HEK293 (cell line): Measurements from ENCODE around the gene PSME4.

Experiments used
- CTCF ChIA-PET: fragments of 350-600 bp; formaldehyde crosslinking; extraction: SDS; loops from one replicate; lab custom pipeline; 2021; ENCODE audit warnings: antibody characterized with exemption; lab: Yijun Ruan, JAX
- POLR2A ChIA-PET: fragments of 300-600 bp; formaldehyde crosslinking; extraction: SDS; loops from one replicate; lab custom pipeline; 2020; ENCODE audit warnings: antibody characterized with exemption, inconsistent platforms; lab: Yijun Ruan, JAX
- H3K27ac ChIP-seq: fragments of 200-500 bp; sonication (Bioruptor generic); 2 replicates; pipeline ENCODE4 v1.5.1; 2014; ENCODE audit warnings: low read depth, low read length, control low read depth, inconsistent platforms; ENCODE audit errors: extremely low read depth
- H3K36me3 ChIP-seq, 2 experiments: fragments of 200-500 bp in 1 of 2; sonication (Bioruptor generic) in 1 of 2; 1 replicate in 1 of 2; 2 replicates in 1 of 2; pipeline ENCODE4 v1.5.1; 2014 to 2017; ENCODE audit warnings: inconsistent platforms in 2 of 2, low read length in 2 of 2; ENCODE audit not compliant: control insufficient read depth in 2 of 2, insufficient read depth in 1 of 2
- H3K4me1 ChIP-seq: fragments of 200-500 bp; sonication (Bioruptor generic); 2 replicates; pipeline ENCODE4 v1.5.1; 2014; ENCODE audit warnings: mild to moderate bottlenecking, low read length, inconsistent platforms; ENCODE audit not compliant: control insufficient read depth, insufficient read depth
- H3K4me3 ChIP-seq: 2 replicates; pipeline ENCODE4 v1.5.1; 2011; ENCODE audit warnings: low read depth, mild to moderate bottlenecking, control low read depth, low read length, moderate library complexity
- H3K9me3 ChIP-seq: fragments of 200-500 bp; sonication (Bioruptor generic); 2 replicates; pipeline ENCODE4 v1.5.1; 2014; ENCODE audit warnings: low read depth, low read length, inconsistent platforms; ENCODE audit not compliant: control insufficient read depth, insufficient read depth
- BCL11A ChIP-seq: fragments of 450-650 bp; formaldehyde crosslinking; IDR thresholded peaks from 2 replicates; pipeline ENCODE4 v1.5.1; 2016; ENCODE audit warnings: low read depth, missing biosample characterization, missing genetic modification characterization
- GLIS1 ChIP-seq: fragments of 450-650 bp; formaldehyde crosslinking; IDR thresholded peaks from 2 replicates; pipeline ENCODE4 v1.5.1; 2016; ENCODE audit warnings: missing biosample characterization, missing genetic modification characterization
- KLF17 ChIP-seq: fragments of 450-650 bp; formaldehyde crosslinking; IDR thresholded peaks from 2 replicates; pipeline ENCODE4 v1.5.1; 2016; ENCODE audit warnings: missing biosample characterization, missing genetic modification characterization
- PRDM4 ChIP-seq: fragments of 450-650 bp; formaldehyde crosslinking; IDR thresholded peaks from 2 replicates; pipeline ENCODE4 v1.5.1; 2017; ENCODE audit warnings: missing biosample characterization, missing genetic modification characterization
- REST ChIP-seq: fragments of 450-650 bp; formaldehyde crosslinking; IDR thresholded peaks from 2 replicates; pipeline ENCODE4 v1.5.1; 2016; ENCODE audit warnings: missing biosample characterization, missing genetic modification characterization
- ZFP37 ChIP-seq: fragments of 450-650 bp; formaldehyde crosslinking; IDR thresholded peaks from 2 replicates; pipeline ENCODE4 v1.5.1; 2016; ENCODE audit warnings: missing biosample characterization, missing genetic modification characterization
- ZNF140 ChIP-seq: fragments of 450-650 bp; formaldehyde crosslinking; IDR thresholded peaks from 2 replicates; pipeline ENCODE4 v1.5.1; 2016; ENCODE audit warnings: missing biosample characterization, missing genetic modification characterization
- ZNF211 ChIP-seq: fragments of 450-650 bp; formaldehyde crosslinking; IDR thresholded peaks from 2 replicates; pipeline ENCODE4 v1.5.1; 2016; ENCODE audit warnings: low read depth, missing biosample characterization, missing genetic modification characterization
- ZNF335 ChIP-seq: fragments of 450-650 bp; formaldehyde crosslinking; conservative IDR thresholded peaks from 2 replicates; pipeline ENCODE4 v1.5.1; 2016; ENCODE audit warnings: missing biosample characterization, missing genetic modification characterization
- ZNF501 ChIP-seq: fragments of 450-650 bp; formaldehyde crosslinking; IDR thresholded peaks from 2 replicates; pipeline ENCODE4 v1.5.1; 2016; ENCODE audit warnings: missing biosample characterization, missing genetic modification characterization
- ZNF544 ChIP-seq: fragments of 450-650 bp; formaldehyde crosslinking; IDR thresholded peaks from 2 replicates; pipeline ENCODE4 v1.5.0; 2017; ENCODE audit warnings: missing biosample characterization, missing genetic modification characterization
- ZNF776 ChIP-seq: fragments of 450-650 bp; formaldehyde crosslinking; IDR thresholded peaks from 2 replicates; pipeline ENCODE4 v1.5.0; 2017; ENCODE audit warnings: missing biosample characterization, missing genetic modification characterization, borderline replicate concordance
- TF ChIP-seq, protein P1 (sequence below): fragments of 450-650 bp; formaldehyde crosslinking; IDR thresholded peaks from 2 replicates; pipeline ENCODE4 v1.5.1; 2016; ENCODE audit warnings: missing biosample characterization, missing genetic modification characterization
- TF ChIP-seq, protein P2 (sequence below): fragments of 450-650 bp; formaldehyde crosslinking; IDR thresholded peaks from 2 replicates; pipeline ENCODE4 v1.5.1; 2016; ENCODE audit warnings: missing biosample characterization, missing genetic modification characterization
- TF ChIP-seq, protein P3 (sequence below): fragments of 450-650 bp; formaldehyde crosslinking; IDR thresholded peaks from 2 replicates; pipeline ENCODE4 v1.5.1; 2017; ENCODE audit warnings: missing biosample characterization, mild to moderate bottlenecking, missing genetic modification characterization, moderate library complexity

The PSME4 gene

DNA sequence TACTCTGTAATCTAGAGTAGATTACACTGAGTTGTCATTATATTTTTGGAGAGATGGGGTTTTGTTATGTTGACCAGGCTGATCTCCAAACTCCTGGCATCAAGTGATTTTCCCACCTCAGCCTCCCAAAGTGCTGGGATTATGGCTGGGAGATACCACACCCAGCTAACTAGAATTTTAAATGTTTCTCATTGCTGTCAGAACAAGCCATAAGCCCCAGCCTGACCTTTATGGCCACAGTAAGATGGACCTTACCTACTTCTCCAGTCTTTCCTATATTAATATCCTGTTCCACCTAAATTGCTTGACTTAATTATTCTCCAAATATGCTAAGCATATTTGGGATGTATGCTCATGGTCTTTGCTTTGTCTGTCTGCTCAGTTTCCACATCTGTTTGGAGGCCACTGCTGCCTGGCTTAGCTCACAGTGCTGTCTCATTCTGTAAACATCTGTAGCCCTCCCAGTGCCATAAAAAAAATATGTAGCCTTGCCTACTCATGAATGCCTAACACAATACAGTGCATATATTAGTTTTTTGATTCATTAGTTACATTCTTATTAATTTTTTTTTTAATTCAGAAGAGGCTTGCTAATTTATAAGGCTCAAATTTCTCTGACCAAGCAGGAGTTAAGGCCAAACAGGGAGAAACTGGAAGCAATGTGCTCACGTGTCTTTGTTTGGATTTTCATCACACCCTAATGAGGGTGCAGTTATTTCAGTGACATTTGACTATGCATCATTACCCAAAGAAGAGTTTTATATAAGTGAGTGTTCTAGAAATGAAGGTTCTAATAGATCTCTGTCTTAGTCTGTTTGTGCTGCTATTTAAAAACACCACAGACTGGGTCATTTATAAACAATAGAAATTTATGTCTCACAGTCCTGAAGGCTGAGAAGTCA lies 45.3 kb upstream of the PSME4 start:
- TF ChIP-seq KLF17 (no peak), GLIS1 (tag by site-specific recombination) (no peak), BCL11A (tag by site-specific recombination) (no peak), ZNF335 (tag by site-specific recombination) (peak; percentile 49; the same call in 1 of the 2 replicates), ZFP37 (tag by site-specific recombination) (no peak), ZNF211 (tag by site-specific recombination) (no peak), REST (tag by site-specific recombination) (no peak)
- TF ChIP-seq, protein P1, sequence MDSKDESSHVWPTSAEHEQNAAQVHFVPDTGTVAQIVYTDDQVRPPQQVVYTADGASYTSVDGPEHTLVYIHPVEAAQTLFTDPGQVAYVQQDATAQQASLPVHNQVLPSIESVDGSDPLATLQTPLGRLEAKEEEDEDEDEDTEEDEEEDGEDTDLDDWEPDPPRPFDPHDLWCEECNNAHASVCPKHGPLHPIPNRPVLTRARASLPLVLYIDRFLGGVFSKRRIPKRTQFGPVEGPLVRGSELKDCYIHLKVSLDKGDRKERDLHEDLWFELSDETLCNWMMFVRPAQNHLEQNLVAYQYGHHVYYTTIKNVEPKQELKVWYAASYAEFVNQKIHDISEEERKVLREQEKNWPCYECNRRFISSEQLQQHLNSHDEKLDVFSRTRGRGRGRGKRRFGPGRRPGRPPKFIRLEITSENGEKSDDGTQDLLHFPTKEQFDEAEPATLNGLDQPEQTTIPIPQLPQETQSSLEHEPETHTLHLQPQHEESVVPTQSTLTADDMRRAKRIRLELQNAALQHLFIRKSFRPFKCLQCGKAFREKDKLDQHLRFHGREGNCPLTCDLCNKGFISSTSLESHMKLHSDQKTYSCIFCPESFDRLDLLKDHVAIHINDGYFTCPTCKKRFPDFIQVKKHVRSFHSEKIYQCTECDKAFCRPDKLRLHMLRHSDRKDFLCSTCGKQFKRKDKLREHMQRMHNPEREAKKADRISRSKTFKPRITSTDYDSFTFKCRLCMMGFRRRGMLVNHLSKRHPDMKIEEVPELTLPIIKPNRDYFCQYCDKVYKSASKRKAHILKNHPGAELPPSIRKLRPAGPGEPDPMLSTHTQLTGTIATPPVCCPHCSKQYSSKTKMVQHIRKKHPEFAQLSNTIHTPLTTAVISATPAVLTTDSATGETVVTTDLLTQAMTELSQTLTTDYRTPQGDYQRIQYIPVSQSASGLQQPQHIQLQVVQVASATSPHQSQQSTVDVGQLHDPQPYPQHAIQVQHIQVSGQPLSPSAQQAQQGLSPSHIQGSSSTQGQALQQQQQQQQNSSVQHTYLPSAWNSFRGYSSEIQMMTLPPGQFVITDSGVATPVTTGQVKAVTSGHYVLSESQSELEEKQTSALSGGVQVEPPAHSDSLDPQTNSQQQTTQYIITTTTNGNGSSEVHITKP (tag by site-specific recombination): 0 out of 2 replicates have a peak, but pooled peaks have one; percentile 28
- TF ChIP-seq, protein P2, sequence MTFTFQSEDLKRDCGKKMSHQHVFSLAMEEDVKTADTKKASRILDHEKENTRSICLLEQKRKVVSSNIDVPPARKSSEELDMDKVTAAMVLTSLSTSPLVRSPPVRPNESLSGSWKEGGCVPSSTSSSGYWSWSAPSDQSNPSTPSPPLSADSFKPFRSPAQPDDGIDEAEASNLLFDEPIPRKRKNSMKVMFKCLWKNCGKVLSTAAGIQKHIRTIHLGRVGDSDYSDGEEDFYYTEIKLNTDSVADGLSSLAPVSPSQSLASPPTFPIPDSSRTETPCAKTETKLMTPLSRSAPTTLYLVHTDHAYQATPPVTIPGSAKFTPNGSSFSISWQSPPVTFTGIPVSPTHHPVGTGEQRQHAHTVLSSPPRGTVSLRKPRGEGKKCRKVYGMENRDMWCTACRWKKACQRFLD (tag by site-specific recombination): no peak
- TF ChIP-seq, all 188 proteins: peak for 2
- Histone ChIP-seq H3K9me3 (no peaks in the 10 kb centered on the region), H3K36me3 (no peaks in the 10 kb centered on the region), H3K4me3 (no peak overlapping the region), H3K4me1 (peaks cover 5% of the 10 kb centered on the region; the same call in 1 of the 2 replicates), H3K27ac (no peak overlapping the region)
- POLR2A ChIA-PET: no interaction called here
- CTCF ChIA-PET: no interaction called here

- Histone ChIP-seq H3K9me3 (no peaks in the 10 kb centered on the region), H3K4me3 (no peak overlapping the region), H3K4me1 (peaks cover 5% of the 10 kb centered on the region; the same call in 1 of the 2 replicates), H3K27ac (no peak overlapping the region), H3K36me3 (no peaks in the 10 kb centered on the region)
- POLR2A ChIA-PET: no interaction called here
- TF ChIP-seq ZNF140 (no peak), PRDM4 (no peak), ZNF501 (tag by site-specific recombination) (no peak), ZNF776 (tag by site-specific recombination) (no peak), ZNF544 (tag by site-specific recombination) (no peak)
- TF ChIP-seq, protein P3, sequence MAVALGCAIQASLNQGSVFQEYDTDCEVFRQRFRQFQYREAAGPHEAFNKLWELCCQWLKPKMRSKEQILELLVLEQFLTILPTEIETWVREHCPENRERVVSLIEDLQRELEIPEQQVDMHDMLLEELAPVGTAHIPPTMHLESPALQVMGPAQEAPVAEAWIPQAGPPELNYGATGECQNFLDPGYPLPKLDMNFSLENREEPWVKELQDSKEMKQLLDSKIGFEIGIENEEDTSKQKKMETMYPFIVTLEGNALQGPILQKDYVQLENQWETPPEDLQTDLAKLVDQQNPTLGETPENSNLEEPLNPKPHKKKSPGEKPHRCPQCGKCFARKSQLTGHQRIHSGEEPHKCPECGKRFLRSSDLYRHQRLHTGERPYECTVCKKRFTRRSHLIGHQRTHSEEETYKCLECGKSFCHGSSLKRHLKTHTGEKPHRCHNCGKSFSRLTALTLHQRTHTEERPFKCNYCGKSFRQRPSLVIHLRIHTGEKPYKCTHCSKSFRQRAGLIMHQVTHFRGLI (tag by site-specific recombination): no peak
- CTCF ChIA-PET: no interaction called here
These were observed 43.2 kb upstream of the PSME4 start for GRCh38 chr2:54013996-54014395.
